Activated CD4-positive, alpha-beta T cell treated with anti-CD3 and anti-CD28 coated beads, Interleukin-2, amount 50 U/mL, for 16 hours (primary cell): ENCODE measurements around the gene ARRDC1.
"Not testable (repeated sequence)": the region's sequence is repeated elsewhere in the genome, so short reads cannot be mapped to it uniquely, and the experiment has no call there.

Source experiments
- DNase-seq: peaks from one replicate; pipeline ENCODE4 v3.0.0-alpha.2; 2020

Gene ARRDC1

GRCh38 chr9:137605121-137606004, at the start of gene ARRDC1:
Gene ARRDC1, plus strand, starts transcription at chr9:137605686. Its CDS starts 32 bp downstream, at chr9:137605718.
- DNase-seq = peak; percentile 96

GRCh38 chr9:137556069-137556838, 49.2 kb upstream of the ARRDC1 start:
- no peak for DNase-seq

- DNase-seq = no peak
Observed at GRCh38 chr9:137558127-137558526, 47.4 kb upstream of the ARRDC1 start.

- DNase-seq = no peak
Observed at GRCh38 chr9:137564134-137564533, 41.4 kb upstream of the ARRDC1 start.

- DNase-seq = no peak
Observed at GRCh38 chr9:137564817-137565411, 40.6 kb upstream of the ARRDC1 start.

GRCh38 chr9:137568445-137568844, 37.0 kb upstream of the ARRDC1 start:
- not testable (repeated sequence) for DNase-seq

GRCh38 chr9:137569609-137570203, 35.8 kb upstream of the ARRDC1 start:
- DNase-seq = no peak

- DNase-seq = no peak
Observed at GRCh38 chr9:137570566-137570965, 34.9 kb upstream of the ARRDC1 start.

- no peak for DNase-seq
Observed at GRCh38 chr9:137574192-137574591, 31.3 kb upstream of the ARRDC1 start.

- DNase-seq = no peak
Observed at GRCh38 chr9:137575364-137575715, 30.1 kb upstream of the ARRDC1 start.

GRCh38 chr9:137575716-137576411, 29.6 kb upstream of the ARRDC1 start:
- DNase-seq = no peak

GRCh38 chr9:137578518-137579258, 26.8 kb upstream of the ARRDC1 start, which contains the start of gene DPH7:
Gene DPH7, minus strand, starts transcription at chr9:137578925. Its CDS starts 148 bp downstream, at chr9:137578777.
- DNase-seq = peak; percentile 96

GRCh38 chr9:137579259-137579604, 26.3 kb upstream of the ARRDC1 start:
- no peak for DNase-seq

GRCh38 chr9:137580209-137580953, 25.1 kb upstream of the ARRDC1 start:
- DNase-seq = no peak

GRCh38 chr9:137580954-137581322, 24.5 kb upstream of the ARRDC1 start:
- DNase-seq = no peak

GRCh38 chr9:137581361-137582285, 23.9 kb upstream of the ARRDC1 start:
- no peak for DNase-seq

GRCh38 chr9:137582286-137582860, 23.1 kb upstream of the ARRDC1 start:
- no peak for DNase-seq

- no peak for DNase-seq
Observed at GRCh38 chr9:137583347-137583746, 22.1 kb upstream of the ARRDC1 start.

- no peak for DNase-seq
Observed at GRCh38 chr9:137583957-137584356, 21.5 kb upstream of the ARRDC1 start.

GRCh38 chr9:137586854-137587253, 18.6 kb upstream of the ARRDC1 start:
- DNase-seq = no peak
